BJ (cell line): ENCODE data around the gene ASB11. TPM values are rescaled to one million over a fixed set of nuclear protein-coding genes. Genes with fewer than 3 reads are reported as not detected.

Experiments used
- CTCF ChIA-PET: fragments of 350-600 bp; formaldehyde crosslinking; extraction: SDS; loops from one replicate; lab custom pipeline; 2021; ENCODE audit warnings: antibody characterized with exemption, inconsistent platforms; lab: Yijun Ruan, JAX
- POLR2A ChIA-PET: fragments of 300-600 bp; sonication (Branson Sonifier 250); formaldehyde crosslinking; extraction: SDS; loops from one replicate; lab custom pipeline; 2021; ENCODE audit warnings: antibody characterized with exemption; lab: Charles Lee
- DNase-seq: peaks from one replicate; pipeline ENCODE4 v3.0.0-alpha.2; 2011; ENCODE audit warnings: low read depth
- H3K27me3 ChIP-seq: 2 replicates; pipeline ENCODE4 v1.6.0; 2011; ENCODE audit warnings: low read length; ENCODE audit not compliant: control insufficient read depth, insufficient read depth
- H3K36me3 ChIP-seq: 2 replicates; pipeline ENCODE4 v1.5.1; 2011; ENCODE audit warnings: low read length; ENCODE audit not compliant: control insufficient read depth, insufficient read depth
- H3K4me3 ChIP-seq: 2 replicates; pipeline ENCODE4 v1.5.1; 2011; ENCODE audit warnings: low read depth, mild to moderate bottlenecking, control low read depth, low read length
- CTCF ChIP-seq: IDR thresholded peaks from 2 replicates; pipeline ENCODE4 v1.5.1; 2011; ENCODE audit warnings: low read depth, mild to moderate bottlenecking, control low read depth, inconsistent platforms, low read length, moderate library complexity; ENCODE audit not compliant: insufficient read depth
- polyA plus RNA-seq: library from polyadenylated mRNA; depleted of rRNA; stranded (reverse); fragments of >200 nt; gene quantifications from 2 replicates; pipeline ENCODE4 v1.2.3, GENCODE V29; 2011

Gene ASB11
- polyA plus RNA-seq, 1 experiment = not detected

DNA sequence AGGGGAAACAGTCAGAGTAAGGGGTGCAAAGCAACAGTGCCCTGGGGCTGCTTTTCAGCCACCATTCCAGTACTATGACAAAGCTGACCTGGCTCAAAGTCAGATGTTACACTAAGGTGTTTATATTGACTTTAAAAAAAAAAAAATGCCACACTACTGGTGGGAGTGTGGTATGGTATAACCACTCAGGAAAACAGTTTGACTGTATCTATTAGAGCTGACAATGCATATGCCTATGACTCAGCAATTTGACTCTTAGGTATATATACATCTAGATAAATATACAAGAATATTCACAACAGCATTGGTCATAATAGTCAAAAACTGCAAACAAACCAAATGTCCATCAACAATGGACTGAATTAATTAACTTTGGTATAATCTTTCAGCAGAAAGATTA is 60.6 kb downstream of the ASB11 start:
- no peak overlapping the region for H3K4me3 ChIP-seq
- no peaks in the 10 kb centered on the region for H3K36me3 ChIP-seq
- POLR2A ChIA-PET = no interaction called here
- DNase-seq = no peak
- no peaks in the 10 kb centered on the region for H3K27me3 ChIP-seq
- CTCF ChIA-PET = no interaction called here
- no peak for TF ChIP-seq CTCF

DNA sequence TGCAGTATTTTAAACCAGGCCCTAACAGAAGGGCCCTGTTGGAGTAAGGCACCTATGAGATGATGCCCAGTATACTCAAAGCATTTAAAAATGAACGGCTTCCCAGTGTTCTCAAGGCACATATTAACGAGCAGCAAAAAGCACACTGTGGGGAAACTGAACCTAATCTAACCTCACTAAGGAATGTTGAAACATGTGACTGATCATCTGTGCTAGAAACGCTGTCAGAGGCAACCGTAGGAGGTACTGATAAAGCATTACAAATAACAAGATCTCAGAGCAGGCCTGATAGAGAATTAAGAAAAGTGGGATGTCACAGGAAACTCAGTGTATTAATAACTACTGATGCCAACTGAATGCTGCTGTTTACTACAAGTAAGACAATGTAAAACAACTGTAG is 69.5 kb downstream of the ASB11 start:
- Histone ChIP-seq H3K27me3 (no peaks in the 10 kb centered on the region), H3K4me3 (no peak overlapping the region), H3K36me3 (no peaks in the 10 kb centered on the region)
- no peak for TF ChIP-seq CTCF
- POLR2A ChIA-PET = no interaction called here
- no peak for DNase-seq
- CTCF ChIA-PET = no interaction called here

GRCh38 chrX:15244421-15244820 is 71.0 kb downstream of the ASB11 start:
- Histone ChIP-seq H3K36me3 (no peaks in the 10 kb centered on the region), H3K27me3 (no peaks in the 10 kb centered on the region), H3K4me3 (no peak overlapping the region)
- ChIA-PET POLR2A (no interaction called here), CTCF (interaction anchor here (0.6 to 0.8 kb wide), 2 partner anchors 34 to 1205 kb away, joined by 3 to 4 read pairs; no protein-coding TSS in a partner anchor)
- TF ChIP-seq CTCF = no peak
- no peak for DNase-seq

- DNase-seq = no peak
- POLR2A ChIA-PET = no interaction called here
These were observed 72.4 kb downstream of the ASB11 start for GRCh38 chrX:15242899-15243555.

GRCh38 chrX:15241301-15241700 is 74.1 kb downstream of the ASB11 start:
- H3K36me3 ChIP-seq = no peaks in the 10 kb centered on the region
- H3K4me3 ChIP-seq = no peak overlapping the region
- no peaks in the 10 kb centered on the region for H3K27me3 ChIP-seq
- TF ChIP-seq CTCF = no peak
- ChIA-PET CTCF (interaction anchor here (0.6 kb wide), 1 partner anchor 94 kb away, joined by 3 read pairs; no protein-coding TSS in a partner anchor), POLR2A (no interaction called here)
- DNase-seq = no peak

More at GRCh38 chrX:15242899-15243555, 72.4 kb downstream of the ASB11 start:
- no peaks in the 10 kb centered on the region for H3K36me3 ChIP-seq
- no peaks in the 10 kb centered on the region for H3K27me3 ChIP-seq
- no peak overlapping the region for H3K4me3 ChIP-seq
- peak; percentile 50 for TF ChIP-seq CTCF
- CTCF ChIA-PET = interaction anchor here (0.6 to 1.9 kb wide), 7 partner anchors 10 to 1148 kb away, joined by 3 to 4 read pairs (median 3); no protein-coding TSS in a partner anchor
